Stomach (tissue), 4 donors: Measurements from ENCODE around the gene RECK.

Source experiments
- EP300 ChIP-seq: sonication (generic); formaldehyde crosslinking; IDR thresholded peaks from one replicate; pipeline ENCODE4 v1.6.1; 2017; ENCODE audit warnings: antibody characterized with exemption
- POLR2A ChIP-seq, 4 donors: fragments of 450-650 bp; IDR thresholded peaks; one replicate each; pipeline ENCODE4 v1.6.1; 2016; ENCODE audit warnings: antibody characterized with exemption in 4 of 4, control low read depth in 2 of 4, mild to moderate bottlenecking in 1 of 4, moderate library complexity in 1 of 4
- POLR2AphosphoS5 ChIP-seq, 3 donors: sonication (generic); formaldehyde crosslinking; IDR thresholded peaks; one replicate each; pipeline ENCODE4 v1.6.1; 2016; ENCODE audit warnings: antibody characterized with exemption in 3 of 3
- TF ChIP-seq, protein P1 (sequence below), 7 experiments: fragments of 450-650 bp in 4 of 7; fragments of 200-600 bp in 3 of 7; sonication (generic) in 3 of 7; IDR thresholded peaks; one replicate each; pipeline ENCODE4 v1.5.1; 2016 to 2019; ENCODE audit warnings: antibody characterized with exemption in 7 of 7, control low read depth in 2 of 7, mild to moderate bottlenecking in 1 of 7

DNA sequence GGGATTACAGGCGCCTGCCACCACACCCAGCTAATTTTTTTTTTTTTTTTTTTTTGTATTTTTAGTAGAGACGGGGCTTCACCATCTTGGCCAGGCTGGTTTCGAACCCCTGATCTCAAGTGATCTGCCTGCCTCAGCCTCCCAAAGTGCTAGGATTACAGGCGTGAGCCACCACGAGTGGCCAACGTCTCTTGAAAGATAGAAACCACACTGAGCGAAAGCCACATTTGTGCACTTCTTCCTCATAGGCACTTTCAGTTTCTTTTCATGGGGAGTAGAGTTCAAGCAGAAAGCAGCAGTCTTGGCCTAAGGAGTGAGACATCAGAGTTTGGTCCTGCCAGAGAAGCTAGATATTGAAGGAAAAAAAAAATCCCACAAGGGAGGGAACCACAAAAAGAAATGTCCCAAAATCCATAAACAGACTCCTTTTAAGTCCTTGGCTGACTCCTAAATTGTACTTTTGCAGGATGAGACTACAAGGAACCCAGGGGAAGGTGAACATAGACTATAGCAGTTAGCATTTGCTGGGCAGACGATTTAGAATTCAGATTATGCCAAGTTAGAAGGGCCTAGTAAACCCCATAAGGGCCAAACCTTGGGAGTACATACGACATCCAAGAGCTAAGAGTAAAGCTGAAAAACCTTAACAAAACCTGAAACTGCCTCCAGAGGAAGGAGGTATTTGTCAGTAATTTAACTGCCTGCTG lies 55.9 kb downstream of the RECK start:
- TF ChIP-seq POLR2AphosphoS5 (IDR thresholded peaks at IDR 0.05) (no peak), POLR2A (IDR thresholded peaks at IDR 0.05) (no peak), EP300 (no peak)
- TF ChIP-seq, protein P1, sequence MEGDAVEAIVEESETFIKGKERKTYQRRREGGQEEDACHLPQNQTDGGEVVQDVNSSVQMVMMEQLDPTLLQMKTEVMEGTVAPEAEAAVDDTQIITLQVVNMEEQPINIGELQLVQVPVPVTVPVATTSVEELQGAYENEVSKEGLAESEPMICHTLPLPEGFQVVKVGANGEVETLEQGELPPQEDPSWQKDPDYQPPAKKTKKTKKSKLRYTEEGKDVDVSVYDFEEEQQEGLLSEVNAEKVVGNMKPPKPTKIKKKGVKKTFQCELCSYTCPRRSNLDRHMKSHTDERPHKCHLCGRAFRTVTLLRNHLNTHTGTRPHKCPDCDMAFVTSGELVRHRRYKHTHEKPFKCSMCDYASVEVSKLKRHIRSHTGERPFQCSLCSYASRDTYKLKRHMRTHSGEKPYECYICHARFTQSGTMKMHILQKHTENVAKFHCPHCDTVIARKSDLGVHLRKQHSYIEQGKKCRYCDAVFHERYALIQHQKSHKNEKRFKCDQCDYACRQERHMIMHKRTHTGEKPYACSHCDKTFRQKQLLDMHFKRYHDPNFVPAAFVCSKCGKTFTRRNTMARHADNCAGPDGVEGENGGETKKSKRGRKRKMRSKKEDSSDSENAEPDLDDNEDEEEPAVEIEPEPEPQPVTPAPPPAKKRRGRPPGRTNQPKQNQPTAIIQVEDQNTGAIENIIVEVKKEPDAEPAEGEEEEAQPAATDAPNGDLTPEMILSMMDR (IDR thresholded peaks at IDR 0.05) = no peak
